NCI-H1092 treated with DMSO at 0.1 percent for 48 hours (cell line): ENCODE measurements around the gene NBPF4.
"Not testable (repeated sequence)": the region's sequence is repeated elsewhere in the genome, so short reads cannot be mapped to it uniquely, and the experiment has no call there.

Experiments
- DNase-seq: peaks from one replicate; lab custom pipeline; 2025; lab: John Stamatoyannopoulos, UW

NBPF4 gene

DNA sequence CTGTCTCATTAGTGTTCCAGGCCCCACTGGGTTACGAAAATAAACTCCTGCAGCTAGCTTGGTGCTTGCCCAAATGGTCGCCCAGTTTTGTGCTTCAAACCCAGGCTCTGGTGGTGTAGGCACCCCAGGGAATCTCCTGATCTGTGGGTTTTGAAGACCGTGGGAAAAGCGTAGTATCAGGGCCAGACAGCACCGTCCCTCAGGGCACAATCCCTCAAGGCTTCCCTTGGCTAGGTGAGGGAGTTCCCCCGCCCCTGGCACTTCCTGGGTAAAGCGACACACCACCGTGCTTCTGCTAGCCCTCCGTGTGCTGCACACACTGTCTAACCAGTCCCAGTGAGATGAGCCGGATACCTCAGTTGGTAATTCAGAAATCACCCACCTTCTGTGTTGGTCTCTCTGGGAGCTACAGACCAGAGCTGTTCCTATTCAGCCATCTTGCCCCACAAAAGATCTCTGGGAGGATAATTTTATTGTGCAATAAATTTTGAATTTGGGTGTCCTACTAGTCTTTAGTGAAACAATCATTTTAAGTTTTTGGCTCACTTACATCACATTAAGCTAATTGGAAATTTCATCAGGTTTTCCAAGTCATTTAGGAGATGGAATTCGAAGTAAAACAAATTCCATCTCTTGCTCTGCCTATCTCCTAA lies 34.3 kb downstream of the NBPF4 start:
- DNase-seq, result no peak

DNA sequence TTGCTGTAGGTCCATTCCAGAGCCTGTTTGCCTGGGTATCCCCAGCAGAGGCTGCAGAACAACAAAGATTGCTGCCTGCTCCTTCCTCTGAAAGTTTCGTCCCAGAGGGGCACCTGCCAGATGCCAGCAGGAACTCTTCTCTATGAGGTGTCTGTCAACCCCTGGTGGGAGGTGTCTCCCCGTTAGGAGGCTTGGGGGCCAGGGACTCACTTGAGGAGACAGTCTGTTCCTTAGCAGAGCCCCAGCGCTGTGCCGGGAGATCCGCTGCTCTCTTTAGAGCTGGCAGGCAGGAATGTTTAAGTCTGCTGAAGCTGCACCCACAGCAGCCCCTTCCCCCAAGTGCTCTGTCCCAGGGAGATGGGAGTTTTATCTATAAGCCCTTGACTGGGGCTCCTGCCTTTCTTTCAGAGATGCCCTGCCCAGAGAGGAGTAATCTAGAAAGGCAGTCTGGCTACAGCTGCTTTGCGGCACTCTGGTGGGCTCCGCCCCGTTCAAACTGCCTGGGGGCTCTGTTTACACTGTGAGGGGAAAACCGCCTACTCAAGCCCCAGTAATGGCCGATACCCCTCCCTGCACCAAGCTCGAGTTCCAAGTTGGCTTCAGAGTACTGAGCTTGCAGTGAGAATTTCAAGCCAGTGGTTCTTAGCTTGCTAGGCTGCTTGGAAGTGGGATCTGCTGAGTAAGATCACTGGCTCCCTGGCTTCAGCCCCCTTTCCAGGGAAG lies 35.0 kb downstream of the NBPF4 start:
- no peak for DNase-seq

- not testable (repeated sequence) for DNase-seq
Observed at GRCh38 chr1:108203582-108203981, 40.3 kb downstream of the NBPF4 start.

DNA sequence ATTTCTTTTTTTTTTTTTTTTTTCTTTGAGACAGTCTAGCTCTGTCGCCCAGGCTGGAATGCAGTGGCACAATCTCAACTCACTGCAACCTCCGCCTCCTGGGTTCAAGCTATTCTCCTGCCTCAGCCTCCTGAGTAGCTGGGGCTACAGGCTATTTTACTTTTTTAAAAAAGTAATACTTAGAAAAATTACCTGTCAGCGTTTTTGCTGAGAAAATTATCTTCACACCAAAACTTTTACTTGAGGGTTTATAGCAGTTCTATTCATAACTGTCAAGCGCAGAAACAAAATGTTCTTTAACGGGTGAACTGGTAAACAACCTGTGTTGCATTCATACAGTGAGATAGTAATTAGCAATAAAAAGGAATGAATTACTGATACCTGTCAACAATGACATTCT lies 42.2 kb downstream of the NBPF4 start:
- DNase-seq, result no peak

- peak; percentile 69 for DNase-seq
Observed at GRCh38 chr1:108200687-108201051, 43.2 kb downstream of the NBPF4 start.

DNA sequence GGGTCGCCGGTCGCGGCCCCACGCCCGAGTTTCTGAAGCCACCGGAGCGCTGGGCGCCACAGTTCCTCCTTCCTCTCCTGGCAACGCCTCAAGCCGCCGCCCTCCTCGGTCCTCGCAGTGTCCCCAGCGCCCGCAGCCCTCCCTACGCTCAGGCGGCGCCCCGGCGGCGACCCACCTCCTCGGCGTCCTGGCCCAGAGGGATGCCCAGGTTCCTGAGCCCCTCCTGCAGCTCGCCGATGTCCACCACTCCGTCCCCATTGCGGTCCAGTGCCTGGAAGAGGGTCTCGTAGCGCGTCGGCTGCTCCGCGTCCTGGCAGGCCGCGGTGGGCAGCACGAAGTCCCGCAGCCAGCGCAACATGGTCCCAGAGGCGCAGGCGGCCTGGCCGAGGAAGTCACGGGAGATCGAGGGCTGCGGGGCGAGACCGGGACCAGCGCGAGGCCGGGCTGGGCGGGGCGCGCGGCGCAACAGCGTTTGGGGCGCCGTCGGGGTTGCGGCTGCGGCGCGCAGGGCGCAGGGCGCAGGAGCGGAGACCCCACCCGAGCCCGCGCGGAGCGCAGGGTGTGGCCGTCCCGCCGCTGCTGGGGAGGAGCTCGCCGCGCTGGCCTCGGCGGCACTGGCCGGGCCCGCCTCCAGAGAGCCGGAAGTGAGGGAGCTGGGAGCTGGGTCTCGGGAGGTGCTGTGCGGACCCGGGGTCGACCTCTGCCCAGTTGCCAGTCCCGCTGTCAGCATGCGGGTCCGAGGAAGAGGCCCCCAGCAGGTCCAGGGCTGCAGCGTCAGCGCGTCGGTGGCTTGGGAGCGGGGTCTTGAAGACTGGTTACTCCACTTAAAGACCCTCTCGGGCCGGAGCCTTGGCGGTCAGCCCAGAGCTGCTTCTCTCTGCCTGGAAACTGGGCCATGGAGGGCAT lies 43.8 kb downstream of the NBPF4 start, which contains the start of gene SLC25A24:
TSS of gene SLC25A24 (minus strand) at position 563 of the 906 bp plus-strand sequence. CDS start at position 358, 205 bp downstream.
- peak; percentile 77 for DNase-seq

GRCh38 chr1:108199201-108199691 lies 44.6 kb downstream of the NBPF4 start:
- DNase-seq, result no peak

DNA sequence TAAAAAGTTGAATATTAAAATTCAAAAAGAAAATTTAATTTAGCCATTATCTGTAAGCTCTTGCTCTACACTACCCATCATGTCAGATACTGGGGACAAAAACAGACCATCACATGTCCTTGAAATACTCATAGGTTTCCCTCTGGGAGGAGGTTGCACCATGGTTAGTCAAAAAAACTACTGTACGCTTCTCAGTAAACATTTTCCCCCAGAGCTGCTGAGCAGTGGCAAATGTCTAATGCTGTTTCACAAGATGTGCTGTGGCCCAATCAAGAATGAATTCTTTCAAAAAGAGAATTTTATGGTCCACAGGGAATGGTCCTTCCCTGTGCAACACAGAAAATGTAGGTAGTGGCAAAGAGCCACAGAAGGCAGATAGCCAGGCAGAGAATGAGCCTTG lies 49.8 kb downstream of the NBPF4 start:
- no peak for DNase-seq

- no peak for DNase-seq
Observed at GRCh38 chr1:108193333-108193732, 50.5 kb downstream of the NBPF4 start.

GRCh38 chr1:108192581-108192980 lies 51.3 kb downstream of the NBPF4 start:
- DNase-seq, result no peak

GRCh38 chr1:108190686-108191416 lies 53.0 kb downstream of the NBPF4 start:
- no peak for DNase-seq

GRCh38 chr1:108190001-108190634 lies 53.8 kb downstream of the NBPF4 start:
- no peak for DNase-seq

GRCh38 chr1:108188801-108189200 lies 55.1 kb downstream of the NBPF4 start:
- DNase-seq, result no peak

DNA sequence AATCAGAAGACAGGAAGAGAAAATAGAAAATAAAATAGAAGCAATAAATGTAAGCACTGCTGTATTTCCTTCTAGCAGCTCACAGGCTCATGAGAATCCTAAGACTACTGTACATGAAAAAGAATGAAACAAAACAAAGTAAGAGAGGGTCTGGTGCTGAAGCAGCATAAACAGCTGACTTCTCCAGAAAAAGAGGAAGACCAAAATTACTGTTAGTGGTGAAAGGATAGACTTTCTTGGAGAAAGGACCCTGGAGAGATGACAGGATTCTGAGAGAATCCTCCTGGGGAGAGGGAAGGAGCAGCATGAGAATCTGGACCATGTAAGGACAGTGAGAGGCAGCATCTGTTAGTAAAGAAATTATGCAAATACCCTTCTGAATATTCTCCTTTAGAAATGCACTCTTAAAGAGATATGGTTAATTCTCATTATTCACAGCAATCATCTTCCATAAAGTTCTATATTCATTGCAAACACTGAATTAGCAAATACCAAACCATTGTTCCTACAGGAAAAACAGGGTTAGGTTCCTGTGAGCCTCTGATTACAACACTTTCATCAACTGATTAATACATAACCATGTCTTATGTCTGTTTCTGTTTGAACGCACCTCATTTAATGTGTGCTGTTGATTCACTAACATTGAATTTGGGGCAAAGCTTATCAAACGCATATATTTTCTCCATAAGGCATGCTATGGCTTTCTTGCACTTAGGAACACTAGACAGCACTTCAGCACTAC lies 60.7 kb downstream of the NBPF4 start:
- DNase-seq, result no peak

GRCh38 chr1:108179018-108179417 lies 64.9 kb downstream of the NBPF4 start:
- no peak for DNase-seq
